HCT116 (cell line): Measurements from ENCODE around the gene MFAP1. TPM values are rescaled to one million over a fixed set of nuclear protein-coding genes. Genes with fewer than 3 reads are reported as not detected.
"Not testable (repeated sequence)": the region's sequence is repeated elsewhere in the genome, so short reads cannot be mapped to it uniquely, and the experiment has no call there.

Experiments
- ATAC-seq: fragments of 200-7000 bp; cut with Tn5 transposase; 2 replicates; pipeline ENCODE4 v1.9.1; 2020; ENCODE audit warnings: mild to moderate bottlenecking, moderate library complexity
- BruUV-seq: library from RNA; stranded (reverse); fragments of 400-500 nt; replicated peaks from 2 replicates; lab custom pipeline; 2021; lab: Mats Ljungman, UMichigan
- CTCF ChIA-PET: fragments of 300-600 bp; sonication (Branson Sonifier 250); formaldehyde crosslinking; loops from one replicate; lab custom pipeline; 2021; ENCODE audit warnings: antibody characterized with exemption; lab: Charles Lee
- POLR2A ChIA-PET: fragments of 300-600, 350-600 bp; sonication (Branson Sonifier 250); formaldehyde crosslinking; loops from one replicate; lab custom pipeline; 2021; ENCODE audit warnings: antibody characterized with exemption; lab: Charles Lee
- RAD21 ChIA-PET, 2 experiments: fragments of 300-600 bp; sonication (Branson Sonifier 250); formaldehyde crosslinking; loops; one replicate each; lab custom pipeline; 2023; ENCODE audit warnings: low total read pairs in 2 of 2; ENCODE audit not compliant: uncharacterized antibody in 2 of 2, unreplicated experiment in 2 of 2, low non-redundant PET in 1 of 2; lab: Charles Lee
- DNase-seq: peaks from one replicate; pipeline ENCODE4 v3.0.0-alpha.2; 2010; ENCODE audit warnings: low read depth, low spot score
- H2AFZ ChIP-seq: fragments of 200-600 bp; shearing (Covaris generic), sonication (generic); 2 replicates; pipeline ENCODE4 v1.6.1; 2017; ENCODE audit warnings: low read depth, mixed run types, mixed read lengths, antibody characterized with exemption, low read length; ENCODE audit not compliant: poor library complexity, severe bottlenecking
- H3K27ac ChIP-seq: 2 replicates; pipeline ENCODE4 v1.5.1; 2012; ENCODE audit warnings: low read depth, low read length
- H3K27me3 ChIP-seq: fragments of 200-600 bp; sonication (generic); 2 replicates; pipeline ENCODE4 v1.6.1; 2016; ENCODE audit warnings: mixed run types, low read length, mixed read lengths; ENCODE audit not compliant: insufficient read depth
- H3K36me3 ChIP-seq, 2 experiments: fragments of 200-500 bp in 1 of 2; fragments of 200-600 bp in 1 of 2; sonication (Bioruptor generic) in 1 of 2; sonication (generic) in 1 of 2; 2 replicates each; pipeline versions ENCODE4 v1.5.1 to v1.6.1; 2014 to 2016; ENCODE audit warnings: low read length in 2 of 2, inconsistent platforms in 1 of 2, mixed read lengths in 1 of 2, mixed run types in 1 of 2; ENCODE audit not compliant: insufficient read depth in 2 of 2, control insufficient read depth in 1 of 2
- H3K4me1 ChIP-seq, 2 experiments: fragments of 200-600 bp in 1 of 2; sonication (generic) in 1 of 2; 2 replicates each; pipeline versions ENCODE4 v1.5.1 to v1.6.1; 2012 to 2017; ENCODE audit warnings: low read length in 2 of 2, inconsistent platforms in 1 of 2, mild to moderate bottlenecking in 1 of 2, mixed read lengths in 1 of 2, mixed run types in 1 of 2, moderate library complexity in 1 of 2; ENCODE audit not compliant: insufficient read depth in 2 of 2, control insufficient read depth in 1 of 2
- H3K4me2 ChIP-seq: fragments of 200-600 bp; sonication (generic); 2 replicates; pipeline ENCODE4 v1.6.1; 2017; ENCODE audit warnings: mixed run types, low read length, mixed read lengths
- H3K4me3 ChIP-seq, 2 experiments: fragments of 200-600 bp in 1 of 2; sonication (generic) in 1 of 2; replicated peaks in 1 of 2; 2 replicates each; pipeline ENCODE4 v1.5.1; 2011 to 2016; ENCODE audit warnings: low read length in 2 of 2, control low read depth in 1 of 2, low read depth in 1 of 2, mild to moderate bottlenecking in 1 of 2, mixed read lengths in 1 of 2, mixed run types in 1 of 2
- H3K79me2 ChIP-seq: fragments of 200-600 bp; sonication (generic); 2 replicates; pipeline ENCODE4 v1.6.1; 2017; ENCODE audit warnings: mild to moderate bottlenecking, mixed run types, low read length, moderate library complexity, mixed read lengths; ENCODE audit not compliant: insufficient read depth
- H3K9ac ChIP-seq: fragments of 200-600 bp; sonication (generic); 2 replicates; pipeline ENCODE4 v1.6.1; 2016; ENCODE audit warnings: low read length, mixed read lengths
- H3K9me2 ChIP-seq: fragments of 200-600 bp; sonication (generic), shearing (Covaris generic); 2 replicates; pipeline ENCODE4 v1.6.1; 2017; ENCODE audit warnings: mixed run types, mild to moderate bottlenecking, moderate library complexity; ENCODE audit not compliant: insufficient read depth
- H3K9me3 ChIP-seq, 2 experiments: fragments of 200-500 bp in 1 of 2; fragments of 200-600 bp in 1 of 2; sonication (Bioruptor generic) in 1 of 2; sonication (generic) in 1 of 2; 2 replicates each; pipeline ENCODE4 v1.6.1; 2014 to 2017; ENCODE audit warnings: low read length in 2 of 2, mixed read lengths in 2 of 2, inconsistent platforms in 1 of 2, low read depth in 1 of 2, mild to moderate bottlenecking in 1 of 2, mixed run types in 1 of 2, moderate library complexity in 1 of 2; ENCODE audit not compliant: control insufficient read depth in 1 of 2, insufficient read depth in 1 of 2
- H4K20me1 ChIP-seq: fragments of 200-600 bp; sonication (generic), shearing (Covaris generic); 2 replicates; pipeline ENCODE4 v1.6.1; 2017; ENCODE audit warnings: mixed run types, mild to moderate bottlenecking, moderate library complexity; ENCODE audit not compliant: insufficient read depth
- CBX3 ChIP-seq: IDR thresholded peaks from 2 replicates; pipeline ENCODE4 v1.6.1; 2012; ENCODE audit warnings: low read depth
- EGR1 ChIP-seq: IDR thresholded peaks from 2 replicates; pipeline ENCODE4 v1.6.1; 2012; ENCODE audit warnings: low read depth
- EZH2 ChIP-seq: fragments of 200-600 bp; sonication (generic); IDR thresholded peaks from 2 replicates; pipeline ENCODE4 v1.6.1; 2017; ENCODE audit warnings: antibody characterized with exemption, mixed run types
- FOSL1 ChIP-seq: IDR thresholded peaks from 2 replicates; pipeline ENCODE4 v1.6.1; 2012; ENCODE audit warnings: low read depth
- JUND ChIP-seq: IDR thresholded peaks from 2 replicates; pipeline ENCODE4 v1.6.1; 2012
- RAD21 ChIP-seq: IDR thresholded peaks from 2 replicates; pipeline ENCODE4 v1.6.1; 2012; ENCODE audit warnings: low read depth, mild to moderate bottlenecking
- TCF7L2 ChIP-seq: IDR thresholded peaks from 2 replicates; pipeline ENCODE4 v1.7.0; 2011; ENCODE audit warnings: borderline replicate concordance, inconsistent platforms; ENCODE audit not compliant: insufficient read depth, insufficient read length; ENCODE audit errors: extremely low read depth
- intact Hi-C: fragments of 100-400 bp; cut with micrococcal nuclease; formaldehyde crosslinking; loops from 2 replicates; pipeline ENCODE4 v1.10.0; 2022
- total RNA-seq: library from RNA; stranded (reverse); gene quantifications from one replicate; pipeline ENCODE4 v1.2.1, GENCODE V29; 2021; ENCODE audit not compliant: unreplicated experiment

Gene MFAP1
- total RNA-seq, 1 experiment from 2014 or later, result 32.7 TPM

DNA sequence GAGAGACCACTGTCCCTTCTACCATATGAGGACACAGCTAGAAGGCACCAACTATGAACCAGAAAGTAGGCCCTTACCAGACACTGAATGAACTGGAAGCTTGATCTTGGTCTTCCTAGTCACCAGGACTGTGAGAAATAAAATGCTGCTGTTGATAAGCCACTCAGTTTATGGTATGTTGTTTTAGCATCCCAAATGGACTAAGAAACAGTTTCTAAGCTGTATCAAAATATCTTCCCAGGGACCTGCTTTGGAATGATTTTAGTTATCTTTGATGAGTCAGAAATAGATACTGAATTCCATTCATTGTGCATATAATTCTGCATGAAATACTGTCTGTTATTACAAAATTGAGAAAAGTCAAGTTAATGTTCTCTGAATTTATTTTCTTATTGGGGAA, 20.9 kb upstream of the MFAP1 start:
- peaks cover 8% of the 10 kb centered on the region; the same call in 1 of the 2 replicates for H3K79me2 ChIP-seq
- H3K9ac ChIP-seq, result no peak overlapping the region
- intact Hi-C loops, result no loop called here
- H3K9me3 ChIP-seq, result no peaks in the 10 kb centered on the region
- POLR2A ChIA-PET, result interaction anchor here (0.6 kb wide), 1 partner anchor 8 kb away, joined by 3 read pairs; no protein-coding TSS in a partner anchor
- TF ChIP-seq FOSL1 (no peak), EZH2 (no peak), TCF7L2 (no peak), RAD21 (no peak), EGR1 (no peak), CBX3 (no peak), JUND (no peak)
- CTCF ChIA-PET, result no interaction called here
- H3K27me3 ChIP-seq, result no peaks in the 10 kb centered on the region
- peaks cover 14 to 29% of the 10 kb centered on the region in 2 experiments for H3K36me3 ChIP-seq
- no peak overlapping the region for H3K4me3 ChIP-seq
- no peak overlapping the region for H2AFZ ChIP-seq
- no peaks in the 10 kb centered on the region for H4K20me1 ChIP-seq
- no TSS peak for BruUV-seq
- H3K4me2 ChIP-seq, result no peak overlapping the region
- H3K27ac ChIP-seq, result no peak overlapping the region
- no peaks in the 10 kb centered on the region for H3K4me1 ChIP-seq
- DNase-seq (no peak), ATAC-seq (no peak)
- RAD21 ChIA-PET, result no interaction called here
- no peaks in the 10 kb centered on the region for H3K9me2 ChIP-seq

DNA sequence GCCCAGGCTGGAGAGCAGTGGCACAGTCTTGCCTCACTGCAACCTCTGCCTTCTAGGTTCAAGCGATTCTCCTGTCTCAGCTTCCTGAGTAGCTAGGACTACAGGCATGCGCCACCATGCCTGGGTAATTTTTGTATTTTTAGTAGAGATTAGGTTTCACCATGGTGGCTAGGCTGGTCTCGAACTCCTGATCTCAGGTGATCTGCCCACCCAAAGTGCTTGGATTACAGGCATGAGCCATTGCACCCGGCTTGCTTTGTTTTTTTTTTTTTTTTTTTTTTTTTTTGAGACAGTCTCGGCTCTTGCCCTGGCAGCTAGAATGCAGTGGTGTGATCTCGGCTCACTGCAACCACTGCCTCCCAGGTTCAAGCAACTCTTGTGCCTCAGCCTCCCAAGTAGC, 8.0 kb upstream of the MFAP1 start:
- intact Hi-C loops, H4K20me1 ChIP-seq, H3K4me2 ChIP-seq, RAD21 ChIA-PET, POLR2A ChIA-PET, H3K27ac ChIP-seq, H2AFZ ChIP-seq, DNase-seq, H3K9me3 ChIP-seq, H3K9ac ChIP-seq, H3K27me3 ChIP-seq, CTCF ChIA-PET, H3K4me1 ChIP-seq, H3K9me2 ChIP-seq, ATAC-seq, BruUV-seq, H3K4me3 ChIP-seq: not testable (repeated sequence)
- Histone ChIP-seq H3K36me3 (peaks cover 17 to 43% of the 10 kb centered on the region in 2 experiments), H3K79me2 (peaks cover 79% of the 10 kb centered on the region)

DNA sequence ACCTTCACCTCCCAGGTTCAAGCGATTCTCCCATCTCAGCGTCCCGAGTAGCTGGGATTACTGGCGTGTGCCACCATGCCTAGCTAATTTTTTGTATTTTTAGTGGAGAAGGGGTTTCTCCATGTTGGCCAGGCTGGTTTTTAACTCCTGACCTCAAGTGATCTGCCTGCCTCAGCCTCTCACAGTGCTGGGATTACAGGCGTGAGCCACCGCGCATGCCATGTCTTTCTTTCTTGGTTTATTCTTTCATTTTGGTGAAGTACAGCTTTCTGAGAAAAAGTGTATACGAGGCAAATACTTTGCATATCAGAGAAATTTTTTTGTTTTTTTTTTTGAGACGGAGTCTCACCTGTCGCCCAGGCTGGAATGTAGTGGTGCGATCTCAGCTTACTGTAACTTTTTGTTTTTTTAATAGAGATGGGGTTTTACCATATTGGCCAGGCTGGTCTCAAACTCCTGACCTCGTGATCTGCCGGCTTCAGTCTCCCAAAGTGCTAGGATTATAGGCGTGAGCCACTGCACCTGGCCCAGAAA, 7.1 kb upstream of the MFAP1 start:
- H3K9me3 ChIP-seq, ATAC-seq, H3K9me2 ChIP-seq, H3K9ac ChIP-seq, H3K27me3 ChIP-seq, H3K27ac ChIP-seq, H3K4me3 ChIP-seq, DNase-seq, H3K4me2 ChIP-seq, H4K20me1 ChIP-seq, H2AFZ ChIP-seq, intact Hi-C loops, BruUV-seq, CTCF ChIA-PET: not testable (repeated sequence)
- Histone ChIP-seq H3K79me2 (peaks cover 79% of the 10 kb centered on the region), H3K4me1 (peaks cover 0 to 15% of the 10 kb centered on the region in 2 experiments; a peak in 3 of 4 replicates), H3K36me3 (peaks cover 17 to 36% of the 10 kb centered on the region in 2 experiments)
- ChIA-PET POLR2A (interaction anchor here (0.6 to 0.7 kb wide), 2 partner anchors 9 to 14 kb away, joined by 3 read pairs; no protein-coding TSS in a partner anchor), RAD21 (interaction anchor here in 1 of 2 experiments (0.6 kb wide), 1 partner anchor 15 kb away, joined by 3 read pairs; no protein-coding TSS in a partner anchor)

DNA sequence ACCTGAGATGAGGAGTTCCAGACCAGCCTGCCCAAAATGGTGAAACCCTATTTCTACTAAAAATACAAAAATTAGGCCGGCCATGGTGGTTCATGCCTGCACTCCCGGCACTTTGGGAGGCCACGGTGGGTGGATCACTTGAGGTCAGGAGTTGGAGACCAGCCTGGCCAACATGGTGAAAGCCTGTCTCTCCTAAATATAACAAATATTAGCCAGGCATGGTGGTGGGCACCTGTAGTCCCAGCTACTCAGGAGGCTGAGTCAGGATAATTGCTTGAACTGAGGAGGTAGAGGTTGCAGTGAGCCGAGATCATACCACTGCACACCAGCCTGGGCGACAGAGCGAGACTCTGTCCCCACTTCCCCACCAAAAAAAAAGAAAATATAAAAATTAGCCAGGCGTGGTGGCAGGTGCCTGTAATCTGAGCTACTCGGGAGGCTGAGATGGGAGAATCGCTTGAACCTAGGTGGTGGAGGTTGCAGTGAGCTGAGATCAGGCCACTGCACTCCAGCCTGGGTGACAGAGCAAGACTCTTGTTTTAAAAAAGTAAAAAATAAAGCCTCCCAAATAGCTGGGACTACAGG, 6.3 kb upstream of the MFAP1 start:
- peaks cover 4 to 23% of the 10 kb centered on the region in 2 experiments; a peak in 3 of 4 replicates for H3K4me1 ChIP-seq
- H3K9me3 ChIP-seq, H4K20me1 ChIP-seq, RAD21 ChIA-PET, H3K4me2 ChIP-seq, CTCF ChIA-PET, H3K9me2 ChIP-seq, DNase-seq, H3K4me3 ChIP-seq, H3K27me3 ChIP-seq, POLR2A ChIA-PET, H3K9ac ChIP-seq, H2AFZ ChIP-seq, H3K27ac ChIP-seq, ATAC-seq, BruUV-seq, intact Hi-C loops: not testable (repeated sequence)
- peaks cover 79% of the 10 kb centered on the region for H3K79me2 ChIP-seq
- H3K36me3 ChIP-seq, result peaks cover 11 to 29% of the 10 kb centered on the region in 2 experiments
